GM18868 (cell line): ENCODE data around the gene LYPD4.
"Not testable (repeated sequence)": the region's sequence is repeated elsewhere in the genome, so short reads cannot be mapped to it uniquely, and the experiment has no call there.

Experiments
- ATAC-seq: cut with Tn5 transposase; IDR thresholded peaks from one replicate; pipeline ENCODE4 v1.9.1; 2021; ENCODE audit warnings: mild to moderate bottlenecking, moderate library complexity; ENCODE audit not compliant: unreplicated experiment

LYPD4 gene

GRCh38 chr19:41802770-41803169, 41.7 kb downstream of the LYPD4 start:
- no peak for ATAC-seq

DNA sequence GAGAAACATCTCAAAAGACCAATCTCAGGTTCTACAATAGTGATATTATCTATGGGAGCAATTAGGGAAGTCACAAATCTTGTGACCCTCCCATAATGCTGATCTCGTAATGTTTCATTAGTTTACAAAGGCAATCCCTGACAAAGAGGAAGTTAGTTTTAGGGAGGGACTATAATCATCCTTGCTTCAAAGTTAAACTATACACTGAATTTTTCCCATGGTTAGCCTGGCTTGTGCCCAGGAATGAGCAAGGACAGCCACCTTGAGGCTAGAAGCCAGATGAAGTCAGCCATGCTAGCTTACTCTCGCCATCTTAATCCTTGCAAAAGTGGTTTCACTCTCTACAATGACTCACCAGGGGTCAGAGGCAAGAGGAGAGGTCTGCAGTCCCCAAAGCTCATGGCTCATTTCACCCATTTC, 42.7 kb downstream of the LYPD4 start:
- ATAC-seq, result no peak

- ATAC-seq, result no peak
Observed at GRCh38 chr19:41801031-41801430, 43.5 kb downstream of the LYPD4 start.

- no peak for ATAC-seq
Observed at GRCh38 chr19:41799444-41800000, 45.0 kb downstream of the LYPD4 start.

- ATAC-seq, result no peak
Observed at GRCh38 chr19:41796901-41797300, 47.6 kb downstream of the LYPD4 start.

GRCh38 chr19:41796362-41796761, 48.1 kb downstream of the LYPD4 start, which contains the start of gene CEACAM3:
CEACAM3 (plus strand) TSS chr19:41796587; CDS start chr19:41796678, 91 bp downstream.
- ATAC-seq, result no peak

DNA sequence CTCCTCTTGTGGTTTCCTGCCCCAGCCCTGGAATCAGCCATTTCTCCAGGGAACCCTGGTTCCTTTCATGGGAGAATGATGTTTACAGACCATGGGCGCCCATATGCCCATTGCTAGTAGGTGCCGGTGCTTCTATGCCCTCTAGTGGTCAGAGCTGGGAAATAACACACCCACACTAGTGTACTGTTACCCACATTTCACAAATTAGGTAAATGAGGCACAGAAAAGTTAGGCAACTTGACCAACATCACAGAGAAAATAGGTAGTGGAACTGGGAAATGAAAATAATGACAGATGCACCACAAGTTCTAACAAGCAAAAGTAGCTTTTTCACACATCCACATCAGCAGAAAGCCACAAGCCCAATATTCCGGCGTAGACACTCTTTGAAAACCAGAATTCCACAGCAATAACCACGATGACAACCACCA, 49.4 kb downstream of the LYPD4 start:
- no peak for ATAC-seq

DNA sequence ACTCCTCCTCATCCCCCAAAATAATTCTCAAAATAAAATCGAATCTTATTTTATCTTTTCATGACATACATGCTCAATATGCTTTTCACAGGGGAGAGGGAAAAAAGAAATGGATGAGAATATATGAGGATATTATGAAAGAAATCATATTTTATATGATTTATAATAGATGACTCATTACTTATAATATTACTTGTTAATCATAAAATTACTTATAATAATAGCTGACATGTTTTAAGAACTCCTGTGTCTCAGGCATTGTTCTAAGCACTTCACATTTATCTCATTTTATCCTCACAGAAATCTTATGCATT, 51.1 kb downstream of the LYPD4 start:
- ATAC-seq, result no peak

GRCh38 chr19:41792513-41793413, 51.7 kb downstream of the LYPD4 start:
- ATAC-seq, result no peak

DNA sequence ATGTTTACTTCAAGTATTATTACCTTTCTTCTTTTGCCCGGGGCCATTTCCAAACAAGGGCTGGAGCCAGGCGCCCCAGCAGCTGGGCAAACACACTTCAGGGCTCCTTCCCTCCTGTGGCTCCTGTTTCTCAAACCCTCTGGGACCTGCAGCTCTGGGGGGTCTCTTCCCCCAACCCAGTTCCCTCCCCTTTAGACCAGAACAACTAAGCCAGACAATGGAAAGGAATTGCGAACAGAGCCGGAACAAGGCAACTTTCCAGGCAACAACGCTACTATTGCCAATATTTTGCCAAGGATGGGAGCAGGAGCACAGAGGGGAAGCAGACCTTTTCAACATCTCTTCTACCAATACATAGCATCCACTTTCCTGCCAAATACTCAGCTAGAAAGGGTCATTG, 55.4 kb downstream of the LYPD4 start:
- ATAC-seq, result not testable (repeated sequence)

DNA sequence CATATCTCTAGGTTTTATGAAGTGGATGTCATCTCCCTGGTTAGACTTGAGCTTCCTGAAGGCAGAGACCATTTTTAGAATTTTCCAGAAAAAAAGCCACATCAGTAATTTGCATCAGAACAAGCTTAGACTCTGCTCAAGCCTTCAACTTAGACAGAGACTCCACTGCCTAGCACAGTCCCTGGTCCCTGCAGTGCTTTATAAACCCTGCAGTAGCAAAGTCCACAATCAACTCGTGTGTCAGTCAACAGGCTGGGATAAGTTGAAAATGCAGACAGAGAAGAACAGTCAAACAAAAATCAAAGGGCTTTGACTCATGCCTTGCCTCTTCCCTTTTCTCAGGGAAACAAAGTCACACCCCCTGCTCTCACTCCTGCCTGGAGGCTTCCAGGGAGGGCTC, 56.0 kb downstream of the LYPD4 start:
- not testable (repeated sequence) for ATAC-seq
